ENCODE results near the gene UTS2B.

The UTS2B gene

DNA sequence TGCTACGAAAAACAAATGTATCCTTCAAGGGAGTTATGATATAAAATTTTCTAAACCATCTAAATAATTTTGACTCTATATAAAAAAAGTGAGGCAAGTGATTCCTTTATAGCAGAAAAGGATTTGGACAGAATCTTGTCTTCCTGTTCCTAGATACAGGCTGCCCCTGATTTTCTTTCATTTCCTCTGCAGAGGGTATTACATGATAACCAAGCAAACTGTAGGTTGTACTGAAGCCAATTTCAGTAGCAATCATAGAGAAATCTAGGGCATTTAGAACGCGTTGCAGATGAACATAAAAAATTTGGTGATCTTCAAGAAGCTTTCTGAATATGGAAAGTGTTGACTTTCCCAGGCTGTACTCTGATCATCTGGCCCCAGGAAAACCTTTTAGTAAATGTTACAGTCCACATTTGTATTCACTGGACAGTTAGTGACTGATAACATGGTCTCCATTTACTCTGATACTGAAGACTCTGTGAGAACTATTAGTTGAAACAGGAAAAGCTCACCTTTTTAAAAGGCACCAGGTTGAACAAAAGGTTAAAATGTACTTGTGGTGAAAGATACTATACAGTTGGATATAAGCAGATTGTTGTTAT is 9.1 kb upstream of the UTS2B start:
- ChIA-PET POLR2A (no interaction called here), CTCF (no interaction called here)
- no peak for DNase-seq (ENCODE audit: extremely low spot score)
- no peak for TF ChIP-seq TARDBP (IDR thresholded peaks at IDR 0.05)
- no peak for TF ChIP-seq BHLHE40 (IDR thresholded peaks at IDR 0.05; ENCODE audit: borderline replicate concordance)
- no peak for TF ChIP-seq ZNF384 (IDR thresholded peaks at IDR 0.05)
- TF ChIP-seq FOXA1 (IDR thresholded peaks at IDR 0.05): no peak
- no peak for TF ChIP-seq L3MBTL2 (conservative IDR thresholded peaks at IDR 0.05)
- no peak for TF ChIP-seq NFRKB (IDR thresholded peaks at IDR 0.05)
- TF ChIP-seq FOXK2 (IDR thresholded peaks at IDR 0.05): no peak
- TF ChIP-seq SUZ12 (IDR thresholded peaks at IDR 0.05): no peak
- no peak for TF ChIP-seq LEF1 (IDR thresholded peaks at IDR 0.05; ENCODE audit: borderline replicate concordance)
- no peak for TF ChIP-seq ARNT (IDR thresholded peaks at IDR 0.05)

DNA sequence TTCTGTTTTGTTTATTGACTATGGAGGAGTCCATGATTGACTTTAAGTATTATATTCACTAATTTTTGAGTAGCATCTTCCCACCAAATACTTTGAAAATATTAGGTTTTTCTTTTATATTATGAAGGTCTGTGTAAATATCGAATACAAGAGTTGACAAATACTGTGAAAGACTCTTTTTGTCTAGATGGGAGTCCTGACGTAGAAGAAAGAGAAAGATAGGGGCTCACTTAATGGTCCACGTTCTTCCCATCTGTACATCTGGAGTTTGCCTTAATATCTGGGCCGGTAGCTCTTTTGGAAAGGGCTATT is 7.8 kb upstream of the UTS2B start:
- CTCF ChIA-PET: no interaction called here
- no peak for TF ChIP-seq SP1 (IDR thresholded peaks at IDR 0.05)
- no peak for TF ChIP-seq FOXM1 (IDR thresholded peaks at IDR 0.05; ENCODE audit: borderline replicate concordance)
- no peak for TF ChIP-seq SUZ12 (IDR thresholded peaks at IDR 0.05)
- no peak for TF ChIP-seq NFRKB (IDR thresholded peaks at IDR 0.05)
- TF ChIP-seq ARNT (IDR thresholded peaks at IDR 0.05): no peak
- TF ChIP-seq, protein P1, sequence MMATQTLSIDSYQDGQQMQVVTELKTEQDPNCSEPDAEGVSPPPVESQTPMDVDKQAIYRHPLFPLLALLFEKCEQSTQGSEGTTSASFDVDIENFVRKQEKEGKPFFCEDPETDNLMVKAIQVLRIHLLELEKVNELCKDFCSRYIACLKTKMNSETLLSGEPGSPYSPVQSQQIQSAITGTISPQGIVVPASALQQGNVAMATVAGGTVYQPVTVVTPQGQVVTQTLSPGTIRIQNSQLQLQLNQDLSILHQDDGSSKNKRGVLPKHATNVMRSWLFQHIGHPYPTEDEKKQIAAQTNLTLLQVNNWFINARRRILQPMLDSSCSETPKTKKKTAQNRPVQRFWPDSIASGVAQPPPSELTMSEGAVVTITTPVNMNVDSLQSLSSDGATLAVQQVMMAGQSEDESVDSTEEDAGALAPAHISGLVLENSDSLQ (IDR thresholded peaks at IDR 0.05): no peak
- no peak for TF ChIP-seq BHLHE40 (IDR thresholded peaks at IDR 0.05; ENCODE audit: borderline replicate concordance)
- TF ChIP-seq LEF1 (IDR thresholded peaks at IDR 0.05; ENCODE audit: borderline replicate concordance): no peak
- no peak for DNase-seq (ENCODE audit: extremely low spot score)
- POLR2A ChIA-PET: no interaction called here

DNA sequence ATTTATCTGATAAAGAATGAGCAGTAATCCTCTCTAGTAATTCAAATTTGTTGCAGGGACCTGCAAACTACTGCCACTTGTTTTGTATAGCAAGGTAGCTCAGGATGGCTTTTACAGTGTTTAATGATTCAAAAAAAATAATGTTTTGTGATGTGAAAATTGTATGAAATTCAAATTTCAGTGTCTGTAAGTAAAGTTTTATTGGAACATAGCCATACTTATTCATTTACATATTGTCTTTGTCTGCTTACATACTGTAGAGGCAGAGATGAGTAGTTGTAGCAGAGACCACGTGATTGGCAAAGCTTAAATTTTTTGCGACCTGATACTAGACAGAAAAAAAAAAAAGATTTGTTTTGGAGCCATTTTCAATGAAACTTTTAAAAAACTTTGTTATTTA is 6.5 kb upstream of the UTS2B start:
- CTCF ChIA-PET: no interaction called here
- TF ChIP-seq CTBP1 (IDR thresholded peaks at IDR 0.05; ENCODE audit: borderline replicate concordance) (no peak), TARDBP (IDR thresholded peaks at IDR 0.05) (no peak), ELF4 (IDR thresholded peaks at IDR 0.05) (no peak), SP1 (IDR thresholded peaks at IDR 0.05) (no peak), LEF1 (IDR thresholded peaks at IDR 0.05; ENCODE audit: borderline replicate concordance) (no peak), BHLHE40 (IDR thresholded peaks at IDR 0.05; ENCODE audit: borderline replicate concordance) (no peak), FOXM1 (IDR thresholded peaks at IDR 0.05; ENCODE audit: borderline replicate concordance) (no peak), FOXA1 (IDR thresholded peaks at IDR 0.05) (no peak), NFRKB (IDR thresholded peaks at IDR 0.05) (no peak)
- POLR2A ChIA-PET: interaction anchor here (0.7 kb wide), 1 partner anchor 71 kb away, joined by 3 read pairs; no protein-coding TSS in a partner anchor
- DNase-seq (ENCODE audit: extremely low spot score): no peak

DNA sequence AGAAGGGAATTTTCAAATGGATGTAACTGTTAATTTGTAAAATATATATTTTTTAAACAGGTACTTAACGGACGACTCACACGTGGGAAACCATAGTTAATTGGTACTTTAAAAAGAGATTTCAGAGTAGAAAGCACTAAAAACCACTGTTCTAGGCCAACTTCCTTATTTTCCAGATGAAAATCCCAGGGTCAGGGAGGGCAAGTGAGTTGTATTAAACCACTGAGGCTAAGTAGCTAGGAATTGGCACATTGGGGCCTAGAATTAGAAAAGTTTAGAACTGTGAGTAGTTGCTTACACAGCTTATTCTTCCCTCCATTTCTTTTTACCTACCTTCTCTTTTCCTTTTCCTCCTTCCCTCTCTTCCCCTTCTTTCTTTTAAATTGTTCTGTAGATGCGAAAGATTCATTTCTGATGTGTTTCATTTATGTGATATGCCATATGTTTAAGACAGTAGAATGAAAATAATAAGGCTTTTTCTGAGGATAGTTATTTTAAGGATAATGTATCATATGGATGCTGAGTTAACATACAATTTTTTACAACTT is 4.1 kb upstream of the UTS2B start:
- TF ChIP-seq BHLHE40 (IDR thresholded peaks at IDR 0.05; ENCODE audit: borderline replicate concordance): no peak
- TF ChIP-seq FOXM1 (IDR thresholded peaks at IDR 0.05; ENCODE audit: borderline replicate concordance): no peak
- no peak for TF ChIP-seq FOXA1 (IDR thresholded peaks at IDR 0.05)
- TF ChIP-seq CTBP1 (IDR thresholded peaks at IDR 0.05; ENCODE audit: borderline replicate concordance): no peak
- no peak for TF ChIP-seq FOXK2 (IDR thresholded peaks at IDR 0.05)
- no peak for TF ChIP-seq HDGF (IDR thresholded peaks at IDR 0.05; ENCODE audit: borderline replicate concordance)
- TF ChIP-seq ELF4 (IDR thresholded peaks at IDR 0.05): no peak
- no peak for TF ChIP-seq LEF1 (IDR thresholded peaks at IDR 0.05; ENCODE audit: borderline replicate concordance)
- no peak for TF ChIP-seq ARNT (IDR thresholded peaks at IDR 0.05)
- no peak for TF ChIP-seq ZNF384 (IDR thresholded peaks at IDR 0.05)
- ChIA-PET CTCF (no interaction called here), POLR2A (no interaction called here)
- DNase-seq (ENCODE audit: extremely low spot score): no peak

DNA sequence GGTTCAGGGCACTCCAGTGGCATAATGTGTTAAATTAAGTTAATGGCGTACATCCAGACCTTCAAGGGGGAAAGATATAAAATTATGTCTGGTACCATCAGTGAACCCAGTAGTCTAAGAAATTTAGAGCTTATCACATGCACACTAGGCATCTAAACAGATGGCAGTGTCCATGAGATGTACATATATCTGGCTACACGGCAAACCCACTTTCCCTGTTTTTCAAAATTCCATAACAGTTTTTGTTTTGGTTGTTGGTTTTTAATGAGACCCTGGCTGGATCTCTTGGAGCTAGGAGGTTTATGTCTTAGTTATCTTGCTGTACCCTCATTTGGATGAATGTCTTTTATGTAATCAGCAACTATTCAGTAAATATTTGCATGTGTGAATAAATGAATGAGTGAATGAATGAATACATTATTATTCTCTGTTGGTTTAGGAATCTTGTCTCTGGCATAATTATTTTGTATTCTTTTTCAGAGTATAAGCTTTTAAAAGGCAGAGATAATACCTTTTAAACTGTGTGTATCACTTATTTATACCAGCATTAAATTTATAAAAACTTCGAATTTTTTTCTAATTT is 3.1 kb upstream of the UTS2B start:
- ChIA-PET POLR2A (no interaction called here), CTCF (no interaction called here)
- TF ChIP-seq FOXA1 (IDR thresholded peaks at IDR 0.05): no peak
- no peak for TF ChIP-seq CTBP1 (IDR thresholded peaks at IDR 0.05; ENCODE audit: borderline replicate concordance)
- no peak for TF ChIP-seq ZNF384 (IDR thresholded peaks at IDR 0.05)
- TF ChIP-seq NFRKB (IDR thresholded peaks at IDR 0.05): no peak
- TF ChIP-seq ARNT (IDR thresholded peaks at IDR 0.05): no peak
- no peak for TF ChIP-seq LEF1 (IDR thresholded peaks at IDR 0.05; ENCODE audit: borderline replicate concordance)
- TF ChIP-seq L3MBTL2 (conservative IDR thresholded peaks at IDR 0.05): no peak
- TF ChIP-seq ELF4 (IDR thresholded peaks at IDR 0.05): no peak
- TF ChIP-seq, protein P1 (IDR thresholded peaks at IDR 0.05): no peak
- TF ChIP-seq BHLHE40 (IDR thresholded peaks at IDR 0.05; ENCODE audit: borderline replicate concordance): no peak
- no peak for TF ChIP-seq TARDBP (IDR thresholded peaks at IDR 0.05)
- no peak for TF ChIP-seq SUZ12 (IDR thresholded peaks at IDR 0.05)
- TF ChIP-seq SP1 (IDR thresholded peaks at IDR 0.05): no peak
- no peak for TF ChIP-seq FOXK2 (IDR thresholded peaks at IDR 0.05)
- no peak for TF ChIP-seq FOXM1 (IDR thresholded peaks at IDR 0.05; ENCODE audit: borderline replicate concordance)
- no peak for DNase-seq (ENCODE audit: extremely low spot score)

DNA sequence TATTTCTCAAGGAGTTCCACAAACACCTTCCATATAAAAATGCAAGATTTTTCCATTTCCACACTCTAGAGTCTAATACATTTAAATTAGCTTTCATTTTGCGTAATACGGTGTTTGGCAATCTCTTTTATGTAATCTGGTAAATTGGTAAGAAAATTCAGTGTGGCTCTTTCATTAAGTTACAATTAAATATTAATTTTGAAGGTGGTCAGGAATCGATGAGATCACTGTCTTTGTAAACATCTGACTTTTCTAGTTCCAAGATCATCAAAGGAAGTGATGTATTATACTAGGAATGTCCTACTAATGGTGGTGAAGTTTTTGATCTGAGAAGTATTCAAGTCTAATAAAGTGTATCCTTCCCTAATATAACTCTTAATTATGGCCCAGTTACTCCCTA is 1.1 kb upstream of the UTS2B start:
- CTCF ChIA-PET: no interaction called here
- POLR2A ChIA-PET: no interaction called here
- DNase-seq (ENCODE audit: extremely low spot score): no peak
- no peak for TF ChIP-seq FOXM1 (IDR thresholded peaks at IDR 0.05; ENCODE audit: borderline replicate concordance)

DNA sequence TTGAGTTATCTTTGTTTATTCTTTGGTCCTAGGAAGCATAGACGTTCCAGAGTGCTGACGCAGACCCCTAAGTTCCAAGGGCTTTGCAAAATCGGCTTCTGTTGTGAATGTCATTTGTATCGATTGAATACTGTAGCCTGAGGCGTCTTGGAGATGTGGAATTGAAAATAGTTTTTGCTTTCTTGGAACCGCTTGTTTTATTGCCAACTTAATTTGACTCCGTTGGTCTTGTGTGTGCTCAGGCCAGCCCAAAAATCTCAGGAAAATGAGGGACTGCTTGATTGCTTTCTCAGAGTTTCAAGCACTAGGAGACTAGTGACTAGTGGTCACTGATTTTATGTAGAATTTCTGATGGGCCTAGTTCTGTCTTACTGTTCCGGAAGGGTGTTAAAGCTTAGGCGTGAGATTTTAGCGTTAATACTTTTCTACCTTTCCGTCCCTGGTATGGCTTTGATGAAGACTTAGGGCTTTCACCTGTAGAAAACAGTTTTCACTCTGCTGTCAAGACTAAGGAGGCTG is 263 bp upstream of the UTS2B start:
- ChIA-PET CTCF (no interaction called here), POLR2A (interaction anchor here (0.7 kb wide), 1 partner anchor 133 kb away, joined by 4 read pairs; no protein-coding TSS in a partner anchor)
- DNase-seq (ENCODE audit: extremely low spot score): no peak

More for the DNA sequence above, 263 bp upstream of the UTS2B start:
- no peak for TF ChIP-seq L3MBTL2 (conservative IDR thresholded peaks at IDR 0.05)
- TF ChIP-seq, protein P1 (IDR thresholded peaks at IDR 0.05): no peak
- TF ChIP-seq FOXM1 (IDR thresholded peaks at IDR 0.05; ENCODE audit: borderline replicate concordance): no peak
- TF ChIP-seq FOXA1 (IDR thresholded peaks at IDR 0.05): no peak
- no peak for TF ChIP-seq HDGF (IDR thresholded peaks at IDR 0.05; ENCODE audit: borderline replicate concordance)
- TF ChIP-seq LEF1 (IDR thresholded peaks at IDR 0.05; ENCODE audit: borderline replicate concordance): no peak
- TF ChIP-seq ARNT (IDR thresholded peaks at IDR 0.05): no peak
- TF ChIP-seq FOXK2 (IDR thresholded peaks at IDR 0.05): no peak
- no peak for TF ChIP-seq ELF4 (IDR thresholded peaks at IDR 0.05)
- no peak for TF ChIP-seq BHLHE40 (IDR thresholded peaks at IDR 0.05; ENCODE audit: borderline replicate concordance)
- TF ChIP-seq TARDBP (IDR thresholded peaks at IDR 0.05): no peak
- TF ChIP-seq SP1 (IDR thresholded peaks at IDR 0.05): no peak
- no peak for TF ChIP-seq CTBP1 (IDR thresholded peaks at IDR 0.05; ENCODE audit: borderline replicate concordance)
- no peak for TF ChIP-seq ZNF384 (IDR thresholded peaks at IDR 0.05)
- TF ChIP-seq SUZ12 (IDR thresholded peaks at IDR 0.05): no peak
- no peak for TF ChIP-seq NFRKB (IDR thresholded peaks at IDR 0.05)
